HepG2 (cell line): Measurements from ENCODE around the gene PBX1. TPM values are rescaled to one million over a fixed set of nuclear protein-coding genes. Genes with fewer than 3 reads are reported as not detected.

Experiments used
- ATAC-seq: fragments of 200-7000 bp; cut with Tn5 transposase; 3 replicates; pipeline ENCODE4 v1.9.1; 2020; ENCODE audit warnings: mild to moderate bottlenecking, moderate library complexity
- BruUV-seq: library from RNA; stranded (reverse); fragments of 400-500 nt; replicated peaks from 2 replicates; lab custom pipeline; 2021; lab: Mats Ljungman, UMichigan
- CTCF ChIA-PET: fragments of 300-600 bp; formaldehyde crosslinking; extraction: SDS; loops from one replicate; lab custom pipeline; 2021; ENCODE audit warnings: low total read pairs, inconsistent platforms, low intra/inter-chr PET ratio; lab: Yijun Ruan, JAX
- POLR2A ChIA-PET: fragments of 350-600 bp; sonication (Branson Sonifier 250); formaldehyde crosslinking; loops from one replicate; lab custom pipeline; 2020; ENCODE audit warnings: antibody characterized with exemption, inconsistent platforms; lab: Yijun Ruan, JAX
- DNase-seq: peaks from one replicate; pipeline ENCODE4 v3.0.0-alpha.2; 2015; ENCODE audit warnings: low spot score
- FAIRE-seq: peaks from 3 replicates; lab custom pipeline; 2011; peaks lifted over from hg19 to GRCh38; lab: Jason Lieb, UNC
- H2AFZ ChIP-seq: one replicate; pipeline ENCODE4 v1.6.1; 2011; ENCODE audit warnings: low read length, inconsistent platforms
- H3K27ac ChIP-seq: fragments of 300-600 bp; 3 replicates; pipeline ENCODE4 v1.8.0; 2011; ENCODE audit warnings: mixed run types, mild to moderate bottlenecking, mixed read lengths, low read length, inconsistent platforms; ENCODE audit not compliant: insufficient read depth; ENCODE audit errors: extremely low read length
- H3K27me3 ChIP-seq, 2 experiments: fragments of 200-600 bp in 1 of 2; 2 replicates in 1 of 2; 3 replicates in 1 of 2; pipeline versions ENCODE4 v1.6.0 to v1.8.0; 2011; ENCODE audit warnings: low read length in 2 of 2, mild to moderate bottlenecking in 2 of 2, moderate library complexity in 2 of 2, inconsistent platforms in 1 of 2; ENCODE audit not compliant: insufficient read depth in 2 of 2, control insufficient read depth in 1 of 2
- H3K36me3 ChIP-seq, 2 experiments: fragments of 200-600 bp in 1 of 2; replicated peaks in 1 of 2; 2 replicates in 1 of 2; 3 replicates in 1 of 2; pipeline versions ENCODE4 v1.5.1 to v1.8.0; 2011; ENCODE audit warnings: low read length in 2 of 2, inconsistent platforms in 1 of 2; ENCODE audit not compliant: insufficient read depth in 2 of 2, control insufficient read depth in 1 of 2
- H3K4me1 ChIP-seq: 2 replicates; pipeline ENCODE4 v1.5.1; 2012; ENCODE audit warnings: low read length, inconsistent platforms; ENCODE audit not compliant: insufficient read depth
- H3K4me2 ChIP-seq: 2 replicates; pipeline ENCODE4 v1.6.0; 2011; ENCODE audit warnings: low read depth, low read length, inconsistent platforms
- H3K4me3 ChIP-seq, 3 experiments: fragments of 200-600 bp in 1 of 3; sonication (generic), shearing (Covaris generic) in 1 of 3; replicated peaks in 1 of 3; 2 replicates each; pipeline ENCODE4 v1.5.1; 2011 to 2016; ENCODE audit warnings: low read length in 3 of 3, inconsistent platforms in 2 of 3, low read depth in 2 of 3, mild to moderate bottlenecking in 2 of 3, control low read depth in 1 of 3, mixed read lengths in 1 of 3; ENCODE audit not compliant: insufficient read depth in 1 of 3
- H3K79me2 ChIP-seq: one replicate; pipeline ENCODE4 v1.6.1; 2011; ENCODE audit warnings: low read length, inconsistent platforms; ENCODE audit not compliant: insufficient read depth
- H3K9ac ChIP-seq: 2 replicates; pipeline ENCODE4 v1.6.0; 2011; ENCODE audit warnings: mild to moderate bottlenecking, low read depth, low read length, inconsistent platforms; ENCODE audit not compliant: insufficient read depth
- H3K9me3 ChIP-seq: 2 replicates; pipeline ENCODE4 v1.5.1; 2012; ENCODE audit warnings: mild to moderate bottlenecking, low read length
- H4K20me1 ChIP-seq: 2 replicates; pipeline ENCODE4 v1.6.0; 2011; ENCODE audit warnings: inconsistent platforms, mild to moderate bottlenecking, low read length, moderate library complexity; ENCODE audit not compliant: insufficient read depth
- KLF11 ChIP-seq: IDR thresholded peaks from 2 replicates; pipeline ENCODE4 v1.6.1; 2016; ENCODE audit warnings: missing compliant biosample characterization
- MNT ChIP-seq: fragments of 450-650 bp; IDR thresholded peaks from 2 replicates; pipeline ENCODE4 v1.6.1; 2016
- ZBTB33 ChIP-seq: sonication (generic); formaldehyde crosslinking; IDR thresholded peaks from 2 replicates; pipeline ENCODE4 v1.4.0; 2020; ENCODE audit warnings: missing genetic modification reagents
- ZFX ChIP-seq: sonication (generic); formaldehyde crosslinking; IDR thresholded peaks from 2 replicates; pipeline ENCODE4 v1.4.0; 2020; ENCODE audit warnings: mild to moderate bottlenecking, low read depth, missing genetic modification reagents, moderate library complexity
- ZNF20 ChIP-seq: sonication (generic); formaldehyde crosslinking; IDR thresholded peaks from 2 replicates; pipeline ENCODE4 v1.4.0; 2020; ENCODE audit warnings: mild to moderate bottlenecking, moderate library complexity, missing genetic modification reagents
- ZNF407 ChIP-seq: sonication (generic); formaldehyde crosslinking; IDR thresholded peaks from one replicate; pipeline ENCODE4 v1.5.1; 2020; ENCODE audit warnings: mild to moderate bottlenecking, missing genetic modification reagents; ENCODE audit errors: not compliant biosample characterization
- WGBS: methylation state at CpG from one replicate; pipeline ENCODE4 v1.1.6; 2017; ENCODE audit warnings: low lambda C conversion rate; 5-methylcytosine and 5-hydroxymethylcytosine counted together
- in situ Hi-C: cut with HindIII; loops from 2 replicates; pipeline ENCODE4 v1.10.0; 2017; ENCODE audit warnings: low pct_unique_long_range_greater_than_20kb; ENCODE audit not compliant: extremely low pct_ligation_motif_present
- intact Hi-C: fragments of 100-400 bp; cut with micrococcal nuclease; formaldehyde crosslinking; loops from one replicate; pipeline ENCODE4 v1.10.0; 2022; ENCODE audit not compliant: unreplicated experiment
- polyA plus RNA-seq, 8 experiments: library from polyadenylated mRNA; depleted of rRNA in 3 of 8; stranded (reverse) in 7 of 8; unstranded in 1 of 8; fragments of >200 nt; fragmentation: Illumina TruSeq in 4 of 8; extraction: Trizol in 4 of 8; gene quantifications; 2 replicates each; pipeline versions ENCODE4 v1.2.1 to v1.2.3, GENCODE V29; 2011 to 2016; ENCODE audit warnings: low read depth in 4 of 8, missing spikeins in 1 of 8, mixed read lengths in 1 of 8; ENCODE audit not compliant: insufficient read depth in 1 of 8
- total RNA-seq, 5 experiments: library from RNA; depleted of rRNA; stranded (reverse); fragments of >200 nt; fragmentation: Illumina TruSeq; extraction: Trizol; gene quantifications; 2 replicates each; pipeline ENCODE4 v1.2.3, GENCODE V29; 2016; ENCODE audit warnings: low read depth in 1 of 5

PBX1 gene
- total and polyA plus RNA-seq, 2 of the 13 experiments (the other 11 are each of a cell fraction or from before 2014, with no cell fraction given) = 0.24 TPM; not detected in 1

- TF ChIP-seq ZFX (CRISPR knock-in tag) = no peak
- TF ChIP-seq KLF11 (CRISPR knock-in tag) = no peak
- no peak for TF ChIP-seq ZBTB33 (CRISPR knock-in tag)
- no peak for TF ChIP-seq MNT
- TF ChIP-seq ZNF407 (CRISPR knock-in tag) = no peak
- TF ChIP-seq ZNF20 (CRISPR knock-in tag) = no peak
- Histone ChIP-seq H3K9me3 (no peaks in the 10 kb centered on the region), H3K9ac (no peak overlapping the region), H3K4me1 (no peaks in the 10 kb centered on the region), H3K27me3 (no peaks in the 10 kb centered on the region), H4K20me1 (0 out of 2 replicates have a peak, but pooled peaks cover 3% of the 10 kb centered on the region), H3K27ac (no peak overlapping the region), H2AFZ (no peak overlapping the region), H3K4me3 (no peak overlapping the region), H3K4me2 (no peak overlapping the region), H3K36me3 (no peaks in the 10 kb centered on the region), H3K79me2 (no peaks in the 10 kb centered on the region)
- 8% methylated on average over 2 of the region's 2 CpGs for WGBS
- BruUV-seq = no TSS peak
- intact Hi-C loops = no loop called here
- CTCF ChIA-PET = no interaction called here
- DNase-seq (no peak), FAIRE-seq (no peak), ATAC-seq (no peak)
- POLR2A ChIA-PET = no interaction called here
- in situ Hi-C loops = no loop called here
Measured at GRCh38 chr1:164667001-164667400, 108.0 kb downstream of the PBX1 start.
